Esophagus mucosa (tissue), 1 donor: ENCODE results near the gene POLR2M. TPM values are rescaled to one million over a fixed set of nuclear protein-coding genes. Genes with fewer than 3 reads are reported as not detected.

Source experiments
- ATAC-seq: fragments of 200-7000 bp; cut with Tn5 transposase; one replicate; pipeline ENCODE4 v1.9.1; 2020
- total RNA-seq: library from RNA; stranded (reverse); gene quantifications from one replicate; pipeline ENCODE4 v1.2.4, GENCODE V29; 2023
- donor health status: DM: yes; HTN: yes; CAD: no.

Gene POLR2M
- total RNA-seq = 35.3 TPM

- ATAC-seq = peak; percentile 96
Observed at GRCh38 chr15:57706405-57707209, at the start of gene POLR2M. TSS of gene POLR2M (plus strand) at chr15:57706714. CDS start at chr15:57706843, 129 bp downstream.

GRCh38 chr15:57657619-57658018 lies 48.9 kb upstream of the POLR2M start:
- no peak for ATAC-seq

GRCh38 chr15:57662091-57662744 lies 44.3 kb upstream of the POLR2M start:
- no peak for ATAC-seq

GRCh38 chr15:57662802-57663201 lies 43.7 kb upstream of the POLR2M start:
- no peak for ATAC-seq

GRCh38 chr15:57663262-57663661 lies 43.3 kb upstream of the POLR2M start:
- no peak for ATAC-seq

- ATAC-seq = no peak
Observed at GRCh38 chr15:57665194-57665593, 41.3 kb upstream of the POLR2M start.

GRCh38 chr15:57665939-57666338 lies 40.6 kb upstream of the POLR2M start:
- ATAC-seq = no peak

GRCh38 chr15:57667171-57667849 lies 39.2 kb upstream of the POLR2M start:
- ATAC-seq = no peak

- no peak for ATAC-seq
Observed at GRCh38 chr15:57668016-57668415, 38.5 kb upstream of the POLR2M start.

GRCh38 chr15:57671636-57672035 lies 34.9 kb upstream of the POLR2M start:
- no peak for ATAC-seq

- peak; percentile 72 for ATAC-seq
Observed at GRCh38 chr15:57675481-57676181, 30.9 kb upstream of the POLR2M start.

GRCh38 chr15:57676585-57676984 lies 29.9 kb upstream of the POLR2M start:
- ATAC-seq = no peak

GRCh38 chr15:57677204-57677603 lies 29.3 kb upstream of the POLR2M start:
- no peak for ATAC-seq

GRCh38 chr15:57680021-57680420 lies 26.5 kb upstream of the POLR2M start:
- ATAC-seq = peak; percentile 39

GRCh38 chr15:57681011-57681410 lies 25.5 kb upstream of the POLR2M start:
- ATAC-seq = no peak

GRCh38 chr15:57683481-57683880 lies 23.0 kb upstream of the POLR2M start:
- no peak for ATAC-seq

- ATAC-seq = no peak
Observed at GRCh38 chr15:57684491-57685151, 21.9 kb upstream of the POLR2M start.

- ATAC-seq = no peak
Observed at GRCh38 chr15:57685306-57686095, 21.0 kb upstream of the POLR2M start.

GRCh38 chr15:57686657-57687056 lies 19.9 kb upstream of the POLR2M start:
- no peak for ATAC-seq

GRCh38 chr15:57690341-57690966 lies 16.1 kb upstream of the POLR2M start:
- no peak for ATAC-seq

GRCh38 chr15:57691082-57691481 lies 15.4 kb upstream of the POLR2M start:
- ATAC-seq = no peak
